K562 (cell line): Measurements from ENCODE around the gene TCOF1. TPM values are rescaled to one million over a fixed set of nuclear protein-coding genes. Genes with fewer than 3 reads are reported as not detected.

Experiments used
- MTA1 ChIP-seq: fragments of 450-650 bp; IDR thresholded peaks from 2 replicates; pipeline ENCODE4 v1.6.1; 2017; ENCODE audit warnings: borderline replicate concordance
- MYNN ChIP-seq, 2 experiments: sonication (generic); formaldehyde crosslinking in 1 of 2; IDR thresholded peaks; 2 replicates each; pipeline versions ENCODE4 v1.5.0 to v1.6.1; 2016 to 2020; ENCODE audit warnings: antibody characterized with exemption in 1 of 2, missing genetic modification reagents in 1 of 2
- PHF8 ChIP-seq: fragments of 200-600 bp; sonication (generic); IDR thresholded peaks from 2 replicates; pipeline ENCODE4 v1.6.1; 2012; ENCODE audit warnings: mixed run types, mild to moderate bottlenecking, inconsistent platforms, low read length, moderate library complexity, borderline replicate concordance
- PURB ChIP-seq: sonication (generic); formaldehyde crosslinking; IDR thresholded peaks from 2 replicates; pipeline ENCODE4 v1.9.0; 2021; ENCODE audit warnings: low read depth, mild to moderate bottlenecking, missing genetic modification reagents
- TAF7 ChIP-seq: fragments of 450-650 bp; IDR thresholded peaks from 2 replicates; pipeline ENCODE4 v1.6.1; 2016; ENCODE audit warnings: missing genetic modification characterization, missing compliant biosample characterization
- ZFP36 ChIP-seq: fragments of 150-350 bp; IDR thresholded peaks from 2 replicates; pipeline ENCODE4 v1.6.1; 2018; ENCODE audit warnings: low read length, low read depth; ENCODE audit not compliant: partially characterized antibody
- ZNF175 ChIP-seq: fragments of 200-800 bp; sonication (Bioruptor generic); IDR thresholded peaks from 2 replicates; pipeline ENCODE4 v1.6.1; 2016; ENCODE audit warnings: low read depth, mild to moderate bottlenecking, missing genetic modification characterization, missing compliant biosample characterization
- ZNF431 ChIP-seq: sonication (generic); formaldehyde crosslinking; IDR thresholded peaks from 2 replicates; pipeline ENCODE4 v1.8.0; 2022; ENCODE audit warnings: mild to moderate bottlenecking, missing genetic modification reagents
- ZNF584 ChIP-seq: fragments of 200-800 bp; sonication (Bioruptor generic); IDR thresholded peaks from 2 replicates; pipeline ENCODE4 v1.6.1; 2016; ENCODE audit warnings: low read depth, mild to moderate bottlenecking, missing genetic modification characterization, missing compliant biosample characterization
- polyA plus RNA-seq, 8 experiments: library from polyadenylated mRNA; depleted of rRNA in 4 of 8; stranded (reverse) in 5 of 8; unstranded in 3 of 8; fragments of >200 nt; fragmentation: Nextera tagmentation in 2 of 8; fragmentation: Illumina TruSeq in 1 of 8; extraction: Ambion mirVana in 2 of 8; extraction: Trizol in 1 of 8; gene quantifications; 2 replicates each; pipeline versions ENCODE4 v1.2.1 to v1.2.3, GENCODE V29; 2011 to 2014; ENCODE audit warnings: inconsistent platforms in 1 of 8, missing spikeins in 1 of 8
- total RNA-seq, 7 experiments: library from RNA; depleted of rRNA in 6 of 7; stranded (reverse); fragments of >200 nt in 6 of 7; fragmentation: Illumina TruSeq in 2 of 7; extraction: Trizol in 2 of 7; gene quantifications; 2 replicates each; pipeline versions ENCODE4 v1.2.1 to v1.2.3, GENCODE V29; 2011 to 2021; ENCODE audit warnings: low replicate concordance in 1 of 7
- TF ChIP-seq, protein P1 (sequence below): fragments of 450-650 bp; IDR thresholded peaks from 2 replicates; pipeline ENCODE4 v1.6.1; 2016; ENCODE audit warnings: mild to moderate bottlenecking, moderate library complexity
- TF ChIP-seq, protein P2 (sequence below): fragments of 250-450 bp; sonication (Bioruptor Pico); IDR thresholded peaks from 2 replicates; pipeline ENCODE4 v1.5.1; 2021; ENCODE audit warnings: mild to moderate bottlenecking
- TF ChIP-seq, protein P3 (sequence below): sonication (generic); formaldehyde crosslinking; IDR thresholded peaks from 2 replicates; pipeline ENCODE4 v1.9.0; 2022; ENCODE audit warnings: mild to moderate bottlenecking, missing genetic modification reagents

Gene TCOF1
- total and polyA plus RNA-seq, 9 of the 15 experiments (the other 6 are each of a cell fraction or from before 2014, with no cell fraction given), result 9.8 to 134 (median 61.7) TPM

DNA sequence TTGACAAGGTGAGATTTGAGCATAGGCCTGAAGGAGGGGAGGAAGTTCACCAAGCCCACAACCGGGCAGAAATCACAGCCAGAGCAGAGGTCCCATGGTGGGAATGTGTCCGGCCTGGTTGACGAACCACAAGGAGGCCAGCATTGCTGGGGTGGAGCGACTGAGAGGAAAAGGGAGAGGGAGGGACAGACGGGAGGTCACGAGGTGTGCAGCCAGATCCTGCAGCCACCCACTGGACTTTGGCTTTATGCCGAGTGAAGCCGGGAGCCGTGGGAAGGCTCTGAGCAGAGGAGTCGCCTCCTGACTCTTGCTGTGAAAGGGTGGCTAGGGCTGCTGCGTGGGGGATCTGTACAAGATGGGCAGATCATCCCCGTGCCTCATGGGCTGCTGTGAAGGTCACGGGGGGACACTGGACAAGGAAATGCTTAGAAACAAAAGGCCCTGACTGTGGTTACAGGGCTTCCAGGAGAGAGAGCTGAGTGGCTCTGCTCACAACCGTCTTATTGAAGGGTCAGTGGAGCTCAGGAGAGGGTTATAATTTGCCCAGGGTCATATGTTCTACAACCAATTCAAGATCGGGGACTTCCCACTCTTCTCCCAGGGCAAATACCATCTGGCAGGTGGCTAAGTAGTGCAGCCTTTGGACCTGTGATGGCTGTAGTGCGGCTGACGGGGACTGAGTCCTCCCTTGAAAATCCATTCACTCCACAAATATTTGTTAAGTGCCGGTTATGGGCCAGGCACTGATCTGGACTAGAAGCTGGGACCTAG is 70.8 kb downstream of the TCOF1 start (continued):
- TF ChIP-seq, protein P1, sequence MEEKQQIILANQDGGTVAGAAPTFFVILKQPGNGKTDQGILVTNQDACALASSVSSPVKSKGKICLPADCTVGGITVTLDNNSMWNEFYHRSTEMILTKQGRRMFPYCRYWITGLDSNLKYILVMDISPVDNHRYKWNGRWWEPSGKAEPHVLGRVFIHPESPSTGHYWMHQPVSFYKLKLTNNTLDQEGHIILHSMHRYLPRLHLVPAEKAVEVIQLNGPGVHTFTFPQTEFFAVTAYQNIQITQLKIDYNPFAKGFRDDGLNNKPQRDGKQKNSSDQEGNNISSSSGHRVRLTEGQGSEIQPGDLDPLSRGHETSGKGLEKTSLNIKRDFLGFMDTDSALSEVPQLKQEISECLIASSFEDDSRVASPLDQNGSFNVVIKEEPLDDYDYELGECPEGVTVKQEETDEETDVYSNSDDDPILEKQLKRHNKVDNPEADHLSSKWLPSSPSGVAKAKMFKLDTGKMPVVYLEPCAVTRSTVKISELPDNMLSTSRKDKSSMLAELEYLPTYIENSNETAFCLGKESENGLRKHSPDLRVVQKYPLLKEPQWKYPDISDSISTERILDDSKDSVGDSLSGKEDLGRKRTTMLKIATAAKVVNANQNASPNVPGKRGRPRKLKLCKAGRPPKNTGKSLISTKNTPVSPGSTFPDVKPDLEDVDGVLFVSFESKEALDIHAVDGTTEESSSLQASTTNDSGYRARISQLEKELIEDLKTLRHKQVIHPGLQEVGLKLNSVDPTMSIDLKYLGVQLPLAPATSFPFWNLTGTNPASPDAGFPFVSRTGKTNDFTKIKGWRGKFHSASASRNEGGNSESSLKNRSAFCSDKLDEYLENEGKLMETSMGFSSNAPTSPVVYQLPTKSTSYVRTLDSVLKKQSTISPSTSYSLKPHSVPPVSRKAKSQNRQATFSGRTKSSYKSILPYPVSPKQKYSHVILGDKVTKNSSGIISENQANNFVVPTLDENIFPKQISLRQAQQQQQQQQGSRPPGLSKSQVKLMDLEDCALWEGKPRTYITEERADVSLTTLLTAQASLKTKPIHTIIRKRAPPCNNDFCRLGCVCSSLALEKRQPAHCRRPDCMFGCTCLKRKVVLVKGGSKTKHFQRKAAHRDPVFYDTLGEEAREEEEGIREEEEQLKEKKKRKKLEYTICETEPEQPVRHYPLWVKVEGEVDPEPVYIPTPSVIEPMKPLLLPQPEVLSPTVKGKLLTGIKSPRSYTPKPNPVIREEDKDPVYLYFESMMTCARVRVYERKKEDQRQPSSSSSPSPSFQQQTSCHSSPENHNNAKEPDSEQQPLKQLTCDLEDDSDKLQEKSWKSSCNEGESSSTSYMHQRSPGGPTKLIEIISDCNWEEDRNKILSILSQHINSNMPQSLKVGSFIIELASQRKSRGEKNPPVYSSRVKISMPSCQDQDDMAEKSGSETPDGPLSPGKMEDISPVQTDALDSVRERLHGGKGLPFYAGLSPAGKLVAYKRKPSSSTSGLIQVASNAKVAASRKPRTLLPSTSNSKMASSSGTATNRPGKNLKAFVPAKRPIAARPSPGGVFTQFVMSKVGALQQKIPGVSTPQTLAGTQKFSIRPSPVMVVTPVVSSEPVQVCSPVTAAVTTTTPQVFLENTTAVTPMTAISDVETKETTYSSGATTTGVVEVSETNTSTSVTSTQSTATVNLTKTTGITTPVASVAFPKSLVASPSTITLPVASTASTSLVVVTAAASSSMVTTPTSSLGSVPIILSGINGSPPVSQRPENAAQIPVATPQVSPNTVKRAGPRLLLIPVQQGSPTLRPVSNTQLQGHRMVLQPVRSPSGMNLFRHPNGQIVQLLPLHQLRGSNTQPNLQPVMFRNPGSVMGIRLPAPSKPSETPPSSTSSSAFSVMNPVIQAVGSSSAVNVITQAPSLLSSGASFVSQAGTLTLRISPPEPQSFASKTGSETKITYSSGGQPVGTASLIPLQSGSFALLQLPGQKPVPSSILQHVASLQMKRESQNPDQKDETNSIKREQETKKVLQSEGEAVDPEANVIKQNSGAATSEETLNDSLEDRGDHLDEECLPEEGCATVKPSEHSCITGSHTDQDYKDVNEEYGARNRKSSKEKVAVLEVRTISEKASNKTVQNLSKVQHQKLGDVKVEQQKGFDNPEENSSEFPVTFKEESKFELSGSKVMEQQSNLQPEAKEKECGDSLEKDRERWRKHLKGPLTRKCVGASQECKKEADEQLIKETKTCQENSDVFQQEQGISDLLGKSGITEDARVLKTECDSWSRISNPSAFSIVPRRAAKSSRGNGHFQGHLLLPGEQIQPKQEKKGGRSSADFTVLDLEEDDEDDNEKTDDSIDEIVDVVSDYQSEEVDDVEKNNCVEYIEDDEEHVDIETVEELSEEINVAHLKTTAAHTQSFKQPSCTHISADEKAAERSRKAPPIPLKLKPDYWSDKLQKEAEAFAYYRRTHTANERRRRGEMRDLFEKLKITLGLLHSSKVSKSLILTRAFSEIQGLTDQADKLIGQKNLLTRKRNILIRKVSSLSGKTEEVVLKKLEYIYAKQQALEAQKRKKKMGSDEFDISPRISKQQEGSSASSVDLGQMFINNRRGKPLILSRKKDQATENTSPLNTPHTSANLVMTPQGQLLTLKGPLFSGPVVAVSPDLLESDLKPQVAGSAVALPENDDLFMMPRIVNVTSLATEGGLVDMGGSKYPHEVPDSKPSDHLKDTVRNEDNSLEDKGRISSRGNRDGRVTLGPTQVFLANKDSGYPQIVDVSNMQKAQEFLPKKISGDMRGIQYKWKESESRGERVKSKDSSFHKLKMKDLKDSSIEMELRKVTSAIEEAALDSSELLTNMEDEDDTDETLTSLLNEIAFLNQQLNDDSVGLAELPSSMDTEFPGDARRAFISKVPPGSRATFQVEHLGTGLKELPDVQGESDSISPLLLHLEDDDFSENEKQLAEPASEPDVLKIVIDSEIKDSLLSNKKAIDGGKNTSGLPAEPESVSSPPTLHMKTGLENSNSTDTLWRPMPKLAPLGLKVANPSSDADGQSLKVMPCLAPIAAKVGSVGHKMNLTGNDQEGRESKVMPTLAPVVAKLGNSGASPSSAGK, result 0 out of 2 replicates have a peak, but pooled peaks have one; percentile 22
- TF ChIP-seq TAF7 (tag) (0 out of 2 replicates have a peak, but pooled peaks have one; percentile 6), PURB (CRISPR knock-in tag) (no peak), PHF8 (peak; percentile 31; the same call in 1 of the 2 replicates), ZNF584 (CRISPR knock-in tag) (peak; percentile 37; the same call in 1 of the 2 replicates), MTA1 (peak; percentile 54; the same call in 1 of the 2 replicates), ZNF431 (CRISPR knock-in tag) (no peak), ZNF175 (CRISPR knock-in tag) (0 out of 2 replicates have a peak, but pooled peaks have one; percentile 24), MYNN (IDR thresholded peaks at IDR 0.05) (peak; percentile 97), MYNN (CRISPR knock-in tag; IDR thresholded peaks at IDR 0.05) (peak; percentile 60; the same call in 1 of the 2 replicates), ZFP36 (peak; percentile 25)
- TF ChIP-seq, protein P2, sequence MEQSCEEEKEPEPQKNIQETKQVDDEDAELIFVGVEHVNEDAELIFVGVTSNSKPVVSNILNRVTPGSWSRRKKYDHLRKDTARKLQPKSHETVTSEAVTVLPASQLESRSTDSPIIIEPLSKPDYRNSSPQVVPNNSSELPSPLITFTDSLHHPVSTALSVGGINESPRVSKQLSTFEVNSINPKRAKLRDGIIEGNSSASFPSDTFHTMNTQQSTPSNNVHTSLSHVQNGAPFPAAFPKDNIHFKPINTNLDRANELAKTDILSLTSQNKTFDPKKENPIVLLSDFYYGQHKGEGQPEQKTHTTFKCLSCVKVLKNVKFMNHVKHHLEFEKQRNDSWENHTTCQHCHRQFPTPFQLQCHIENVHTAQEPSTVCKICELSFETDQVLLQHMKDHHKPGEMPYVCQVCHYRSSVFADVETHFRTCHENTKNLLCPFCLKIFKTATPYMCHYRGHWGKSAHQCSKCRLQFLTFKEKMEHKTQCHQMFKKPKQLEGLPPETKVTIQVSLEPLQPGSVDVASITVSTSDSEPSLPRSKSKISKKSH, result no peak
- TF ChIP-seq, protein P3, sequence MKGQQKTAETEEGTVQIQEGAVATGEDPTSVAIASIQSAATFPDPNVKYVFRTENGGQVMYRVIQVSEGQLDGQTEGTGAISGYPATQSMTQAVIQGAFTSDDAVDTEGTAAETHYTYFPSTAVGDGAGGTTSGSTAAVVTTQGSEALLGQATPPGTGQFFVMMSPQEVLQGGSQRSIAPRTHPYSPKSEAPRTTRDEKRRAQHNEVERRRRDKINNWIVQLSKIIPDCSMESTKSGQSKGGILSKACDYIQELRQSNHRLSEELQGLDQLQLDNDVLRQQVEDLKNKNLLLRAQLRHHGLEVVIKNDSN (CRISPR knock-in tag), result peak; percentile 68
